Measurements from ENCODE around the gene RBPJL.

The RBPJL gene

GRCh38 chr20:45309075-45309474 is 2.4 kb downstream of the RBPJL start:
- no peak for TF ChIP-seq CTCF (IDR thresholded peaks at IDR 0.05; ENCODE audit: insufficient read depth, missing control alignments)
- FAIRE-seq, result no peak
- no peak for DNase-seq (ENCODE audit: insufficient read length, low spot score)

GRCh38 chr20:45311589-45312211 is 5.1 kb downstream of the RBPJL start:
- DNase-seq (ENCODE audit: insufficient read length, low spot score), result peak; percentile 82
- FAIRE-seq, result no peak
- peak; percentile 67 for TF ChIP-seq CTCF (IDR thresholded peaks at IDR 0.05; ENCODE audit: insufficient read depth, missing control alignments)

- FAIRE-seq, result no peak
- no peak for TF ChIP-seq CTCF (IDR thresholded peaks at IDR 0.05; ENCODE audit: insufficient read depth, missing control alignments)
- DNase-seq (ENCODE audit: insufficient read length, low spot score), result no peak
Observed at GRCh38 chr20:45312241-45312640, 5.6 kb downstream of the RBPJL start.

- DNase-seq (ENCODE audit: insufficient read length, low spot score) (no peak), FAIRE-seq (no peak)
- no peak for TF ChIP-seq CTCF (IDR thresholded peaks at IDR 0.05; ENCODE audit: insufficient read depth, missing control alignments)
Observed at GRCh38 chr20:45313065-45313695, 6.5 kb downstream of the RBPJL start.

GRCh38 chr20:45313943-45314342 is 7.3 kb downstream of the RBPJL start:
- DNase-seq (ENCODE audit: insufficient read length, low spot score) (no peak), FAIRE-seq (no peak)
- no peak for TF ChIP-seq CTCF (IDR thresholded peaks at IDR 0.05; ENCODE audit: insufficient read depth, missing control alignments)

GRCh38 chr20:45315672-45316071 is 9.0 kb downstream of the RBPJL start:
- no peak for TF ChIP-seq CTCF (IDR thresholded peaks at IDR 0.05; ENCODE audit: insufficient read depth, missing control alignments)
- DNase-seq (ENCODE audit: insufficient read length, low spot score) (no peak), FAIRE-seq (no peak)

Data from D721Med (cell line).